Activated T-helper 1 cell treated with anti-CD3 and anti-CD28 coated beads, Interleukin-12 subunit alpha, Interleukin-12 subunit beta, Interleukin-2, Interleukin-4 antibody, amounts not matched to agents 30 ng/mL and 10 ng/mL and 1 ng/mL, durations not matched to agents 14 hours and 24 hours and 36 hours (primary cell): ENCODE measurements around the gene GREM1. TPM values are rescaled to one million over a fixed set of nuclear protein-coding genes. Genes with fewer than 3 reads are reported as not detected.

Source experiments
- DNase-seq: peaks from one replicate; pipeline ENCODE4 v3.0.0; 2021; ENCODE audit warnings: low spot score
- H3K27ac Mint-ChIP-seq: one replicate; pipeline ENCODE4 v1.8.0; 2021; ENCODE audit warnings: mild to moderate bottlenecking, mixed read lengths
- H3K27me3 Mint-ChIP-seq: one replicate; pipeline ENCODE4 v1.8.0; 2022; ENCODE audit warnings: mild to moderate bottlenecking, moderate library complexity, mixed read lengths; ENCODE audit not compliant: insufficient read depth
- H3K36me3 Mint-ChIP-seq: one replicate; pipeline ENCODE4 v1.8.0; 2021; ENCODE audit warnings: low read depth, mixed read lengths
- H3K4me1 Mint-ChIP-seq: one replicate; pipeline ENCODE4 v1.8.0; 2021; ENCODE audit warnings: low read depth, mixed read lengths
- H3K4me3 Mint-ChIP-seq: one replicate; pipeline ENCODE4 v1.8.0; 2021; ENCODE audit warnings: mild to moderate bottlenecking, moderate library complexity, mixed read lengths
- H3K9me3 Mint-ChIP-seq: one replicate; pipeline ENCODE4 v1.8.0; 2021; ENCODE audit warnings: mixed read lengths
- intact Hi-C: fragments of 100-400 bp; cut with micrococcal nuclease; formaldehyde crosslinking; loops from one replicate; pipeline ENCODE4 v1.15.1; 2024
- total RNA-seq: library from RNA; stranded (reverse); gene quantifications from 2 replicates; pipeline ENCODE4 v1.2.3, GENCODE V29; 2022

GREM1 gene
- total RNA-seq, 1 donor from 2014 or later: not detected

- no peak overlapping the region for H3K27ac Mint-ChIP-seq
- peaks cover 15% of the 10 kb centered on the region for H3K4me1 Mint-ChIP-seq
- intact Hi-C loops: no loop called here
- H3K27me3 Mint-ChIP-seq: no peaks in the 10 kb centered on the region
- no peak for DNase-seq
- no peaks in the 10 kb centered on the region for H3K9me3 Mint-ChIP-seq
- no peak overlapping the region for H3K4me3 Mint-ChIP-seq
- peaks cover 6% of the 10 kb centered on the region for H3K36me3 Mint-ChIP-seq
These were observed 33.8 kb upstream of the GREM1 start for GRCh38 chr15:32683906-32684584.

DNA sequence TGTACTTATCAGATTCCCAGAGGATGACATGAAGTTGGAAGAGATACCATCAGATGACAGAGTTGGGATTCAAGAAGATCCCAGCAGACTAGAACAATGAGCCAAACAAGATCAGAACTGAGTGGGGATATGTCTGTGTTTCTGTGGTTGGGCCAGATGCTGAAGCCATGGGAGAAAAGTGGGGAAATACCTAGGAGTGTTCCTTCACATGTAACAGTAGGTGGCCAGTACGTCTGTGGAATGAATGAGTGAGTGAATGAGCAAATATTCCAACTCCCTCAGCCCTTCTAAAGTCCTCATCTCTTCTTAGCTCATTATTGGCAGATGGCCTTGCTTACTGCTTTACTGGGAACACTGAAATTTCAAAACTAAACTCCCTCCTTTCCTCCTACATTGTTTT is 32.2 kb upstream of the GREM1 start:
- Mint-ChIP-seq H3K36me3 (peaks cover 6% of the 10 kb centered on the region), H3K4me1 (peaks cover 15% of the 10 kb centered on the region), H3K4me3 (no peak overlapping the region), H3K27me3 (no peaks in the 10 kb centered on the region), H3K27ac (no peak overlapping the region), H3K9me3 (no peaks in the 10 kb centered on the region)
- intact Hi-C loops: no loop called here
- no peak for DNase-seq

GRCh38 chr15:32687556-32687955 is 30.2 kb upstream of the GREM1 start:
- H3K9me3 Mint-ChIP-seq: no peaks in the 10 kb centered on the region
- H3K4me1 Mint-ChIP-seq: peaks cover 15% of the 10 kb centered on the region
- no peak for DNase-seq
- no peaks in the 10 kb centered on the region for H3K27me3 Mint-ChIP-seq
- H3K4me3 Mint-ChIP-seq: no peak overlapping the region
- H3K36me3 Mint-ChIP-seq: peaks cover 6% of the 10 kb centered on the region
- intact Hi-C loops: no loop called here
- no peak overlapping the region for H3K27ac Mint-ChIP-seq

DNA sequence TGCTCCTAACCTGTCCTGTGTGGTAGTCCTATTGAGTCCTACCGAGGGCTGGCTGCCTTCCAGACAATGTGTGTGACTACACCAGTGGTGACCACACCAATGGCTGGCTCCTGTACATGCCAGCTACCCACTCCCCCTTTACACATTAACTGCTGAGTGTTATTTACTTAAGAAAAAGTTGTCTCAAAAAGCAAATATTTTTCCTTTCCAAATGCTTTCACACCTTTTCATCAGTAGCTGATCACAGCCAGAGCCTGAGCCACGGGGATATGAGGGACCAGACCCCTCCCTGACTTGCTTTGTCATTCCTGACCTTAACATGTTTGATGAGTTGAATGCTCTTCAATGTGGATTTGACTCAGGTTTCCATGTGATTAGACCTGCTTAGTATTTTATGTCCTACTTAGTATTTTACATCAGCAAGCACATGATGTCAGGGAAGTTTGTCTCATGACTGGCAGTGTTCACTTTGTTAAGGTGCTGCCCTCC is 29.6 kb upstream of the GREM1 start:
- no peak for DNase-seq
- Mint-ChIP-seq H3K4me1 (peaks cover 14% of the 10 kb centered on the region), H3K27ac (no peak overlapping the region), H3K36me3 (peaks cover 6% of the 10 kb centered on the region), H3K27me3 (no peaks in the 10 kb centered on the region), H3K9me3 (no peaks in the 10 kb centered on the region), H3K4me3 (no peak overlapping the region)
- intact Hi-C loops: no loop called here

GRCh38 chr15:32690941-32691688 is 26.7 kb upstream of the GREM1 start:
- no peaks in the 10 kb centered on the region for H3K27me3 Mint-ChIP-seq
- no peaks in the 10 kb centered on the region for H3K36me3 Mint-ChIP-seq
- no peak for DNase-seq
- H3K4me1 Mint-ChIP-seq: no peaks in the 10 kb centered on the region
- intact Hi-C loops: no loop called here
- no peak overlapping the region for H3K4me3 Mint-ChIP-seq
- no peaks in the 10 kb centered on the region for H3K9me3 Mint-ChIP-seq
- H3K27ac Mint-ChIP-seq: no peak overlapping the region

DNA sequence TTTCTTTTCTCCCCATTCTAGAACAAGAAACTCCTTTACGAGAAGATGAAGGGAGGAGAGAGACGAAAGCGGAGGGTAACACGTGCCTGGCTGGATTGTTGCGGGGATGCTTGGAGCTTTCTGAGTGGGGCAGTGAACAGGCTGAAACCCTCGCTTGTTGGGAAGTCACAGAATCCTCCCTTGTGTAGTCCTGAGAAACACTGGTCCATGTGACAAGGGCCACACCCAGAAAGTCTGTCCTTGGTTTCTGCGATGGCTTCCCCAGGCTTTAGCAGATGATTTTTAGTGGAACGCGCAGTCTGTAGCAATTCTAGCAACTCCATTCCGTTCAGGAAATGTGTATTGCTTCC is 26.1 kb upstream of the GREM1 start:
- Mint-ChIP-seq H3K27me3 (no peaks in the 10 kb centered on the region), H3K9me3 (no peaks in the 10 kb centered on the region)

GRCh38 chr15:32692286-32692685 is 25.5 kb upstream of the GREM1 start:
- H3K27me3 Mint-ChIP-seq: no peaks in the 10 kb centered on the region
- no peak overlapping the region for H3K27ac Mint-ChIP-seq
- intact Hi-C loops: no loop called here
- H3K9me3 Mint-ChIP-seq: no peaks in the 10 kb centered on the region
- no peak overlapping the region for H3K4me3 Mint-ChIP-seq
- no peaks in the 10 kb centered on the region for H3K36me3 Mint-ChIP-seq
- no peak for DNase-seq
- H3K4me1 Mint-ChIP-seq: no peaks in the 10 kb centered on the region

More for the DNA sequence above, 26.1 kb upstream of the GREM1 start:
- intact Hi-C loops: no loop called here
- no peaks in the 10 kb centered on the region for H3K36me3 Mint-ChIP-seq
- DNase-seq: no peak
- no peaks in the 10 kb centered on the region for H3K4me1 Mint-ChIP-seq
- H3K4me3 Mint-ChIP-seq: no peak overlapping the region
- H3K27ac Mint-ChIP-seq: no peak overlapping the region

- intact Hi-C loops: no loop called here
- H3K27me3 Mint-ChIP-seq: peaks cover 3% of the 10 kb centered on the region
- H3K4me3 Mint-ChIP-seq: no peak overlapping the region
- DNase-seq: no peak
- H3K9me3 Mint-ChIP-seq: no peaks in the 10 kb centered on the region
- no peak overlapping the region for H3K27ac Mint-ChIP-seq
- H3K36me3 Mint-ChIP-seq: no peaks in the 10 kb centered on the region
- no peaks in the 10 kb centered on the region for H3K4me1 Mint-ChIP-seq
These were observed 23.4 kb upstream of the GREM1 start for GRCh38 chr15:32694222-32694983.

DNA sequence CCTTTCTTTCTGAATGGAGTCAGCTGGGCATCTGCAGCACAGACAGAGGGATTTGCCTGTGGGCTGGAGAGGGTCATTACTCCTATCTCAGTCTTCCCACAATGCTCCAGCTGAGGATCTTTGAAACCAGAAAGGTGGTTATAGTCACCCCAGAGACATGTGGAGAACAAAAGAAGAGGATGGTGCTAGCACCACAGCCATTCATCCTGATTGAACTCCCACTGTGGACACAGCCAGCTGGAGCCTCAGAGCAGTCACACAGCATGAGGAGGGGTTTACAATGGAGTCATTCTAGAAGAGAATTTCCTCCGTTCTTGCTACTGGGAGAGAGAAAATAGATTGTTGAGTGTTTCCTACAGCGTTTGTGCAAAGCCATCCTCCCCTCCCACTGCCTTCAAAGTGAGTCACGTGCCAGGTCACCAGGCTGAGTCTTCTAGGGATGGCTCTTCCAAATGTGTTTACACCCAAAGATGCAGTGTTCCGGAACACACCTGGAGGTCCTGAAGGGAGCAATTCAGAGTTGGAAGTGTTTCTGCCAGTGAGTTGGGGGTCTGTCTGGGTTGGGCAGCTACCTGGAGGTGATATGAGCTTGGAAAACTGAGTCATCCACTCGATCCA is 18.9 kb upstream of the GREM1 start:
- H3K9me3 Mint-ChIP-seq: no peaks in the 10 kb centered on the region
- no peaks in the 10 kb centered on the region for H3K4me1 Mint-ChIP-seq
- H3K36me3 Mint-ChIP-seq: no peaks in the 10 kb centered on the region
- H3K27ac Mint-ChIP-seq: no peak overlapping the region
- peaks cover 10% of the 10 kb centered on the region for H3K27me3 Mint-ChIP-seq
- DNase-seq: no peak
- no peak overlapping the region for H3K4me3 Mint-ChIP-seq
- intact Hi-C loops: no loop called here

- Mint-ChIP-seq H3K27ac (no peak overlapping the region), H3K4me3 (no peak overlapping the region), H3K4me1 (no peaks in the 10 kb centered on the region), H3K36me3 (peaks cover 2% of the 10 kb centered on the region), H3K9me3 (no peaks in the 10 kb centered on the region), H3K27me3 (peaks cover 10% of the 10 kb centered on the region)
- intact Hi-C loops: no loop called here
- no peak for DNase-seq
These were observed 17.2 kb upstream of the GREM1 start for GRCh38 chr15:32700501-32701150.

DNA sequence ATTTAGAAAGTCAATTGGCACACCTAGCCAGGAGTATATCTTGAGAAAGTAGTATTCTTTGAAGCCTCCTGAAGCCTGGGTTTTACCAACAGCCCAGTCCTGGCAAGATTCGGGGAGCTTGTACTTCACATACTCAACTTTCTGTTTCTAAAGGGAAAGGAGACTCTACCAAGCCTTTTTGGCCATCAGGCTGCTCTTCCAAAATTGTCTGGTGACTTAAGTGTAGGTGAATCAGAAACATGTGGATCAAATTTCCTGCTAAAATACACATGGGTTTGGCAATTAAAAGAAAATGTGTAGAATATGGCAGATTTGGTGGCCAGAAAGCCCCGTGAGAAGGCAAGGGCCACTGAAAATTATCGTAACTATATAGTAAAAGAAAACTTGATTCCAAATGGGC is 15.9 kb upstream of the GREM1 start:
- Mint-ChIP-seq H3K4me3 (no peak overlapping the region), H3K9me3 (no peaks in the 10 kb centered on the region), H3K27me3 (peaks cover 17% of the 10 kb centered on the region), H3K36me3 (peaks cover 2% of the 10 kb centered on the region), H3K4me1 (no peaks in the 10 kb centered on the region), H3K27ac (no peak overlapping the region)
- DNase-seq: no peak
- intact Hi-C loops: no loop called here

GRCh38 chr15:32704395-32704981 is 13.3 kb upstream of the GREM1 start:
- Mint-ChIP-seq H3K36me3 (peaks cover 2% of the 10 kb centered on the region), H3K27ac (no peak overlapping the region), H3K4me3 (no peak overlapping the region), H3K27me3 (peaks cover 23% of the 10 kb centered on the region), H3K4me1 (no peaks in the 10 kb centered on the region), H3K9me3 (no peaks in the 10 kb centered on the region)
- intact Hi-C loops: no loop called here
- DNase-seq: no peak
